ENCODE data around the gene CORO1C.
"Not testable (repeated sequence)": the region's sequence is repeated elsewhere in the genome, so short reads cannot be mapped to it uniquely, and the experiment has no call there.

Gene CORO1C

GRCh38 chr12:108654622-108655021 lies 76.7 kb downstream of the CORO1C start:
- peaks cover 66% of the 10 kb centered on the region for H3K36me3 Mint-ChIP-seq (ENCODE audit: low read depth)
- H3K4me1 Mint-ChIP-seq; H3K4me3 Mint-ChIP-seq; DNase-seq; H3K9me3 Mint-ChIP-seq; H3K27ac Mint-ChIP-seq; H3K27me3 Mint-ChIP-seq (ENCODE audit: low read depth, poor library complexity): not testable (repeated sequence)

GRCh38 chr12:108653922-108654321 lies 77.4 kb downstream of the CORO1C start:
- no peak for TF ChIP-seq CTCF (IDR thresholded peaks at IDR 0.05)
- Mint-ChIP-seq H3K27ac (no peak overlapping the region), H3K4me1 (no peaks in the 10 kb centered on the region), H3K4me3 (no peak overlapping the region), H3K9me3 (peaks cover 3% of the 10 kb centered on the region), H3K36me3 (ENCODE audit: low read depth) (peaks cover 73% of the 10 kb centered on the region), H3K27me3 (ENCODE audit: low read depth, poor library complexity) (no peaks in the 10 kb centered on the region)
- no peak for DNase-seq

GRCh38 chr12:108653082-108653516 lies 78.2 kb downstream of the CORO1C start:
- H3K4me3 Mint-ChIP-seq = no peak overlapping the region
- no peaks in the 10 kb centered on the region for H3K27me3 Mint-ChIP-seq (ENCODE audit: low read depth, poor library complexity)
- DNase-seq = no peak
- TF ChIP-seq CTCF (IDR thresholded peaks at IDR 0.05) = no peak
- no peaks in the 10 kb centered on the region for H3K4me1 Mint-ChIP-seq
- no peak overlapping the region for H3K27ac Mint-ChIP-seq
- peaks cover 71% of the 10 kb centered on the region for H3K36me3 Mint-ChIP-seq (ENCODE audit: low read depth)
- H3K9me3 Mint-ChIP-seq = peaks cover 3% of the 10 kb centered on the region

- H3K27ac Mint-ChIP-seq = no peak overlapping the region
Observed at GRCh38 chr12:108650083-108650482, 81.2 kb downstream of the CORO1C start.

GRCh38 chr12:108649669-108650068 lies 81.6 kb downstream of the CORO1C start:
- Mint-ChIP-seq H3K27ac (no peak overlapping the region), H3K36me3 (ENCODE audit: low read depth) (peaks cover 72% of the 10 kb centered on the region), H3K27me3 (ENCODE audit: low read depth, poor library complexity) (peaks cover 3% of the 10 kb centered on the region), H3K4me3 (no peak overlapping the region), H3K4me1 (no peaks in the 10 kb centered on the region), H3K9me3 (no peaks in the 10 kb centered on the region)
- no peak for DNase-seq
- TF ChIP-seq CTCF (IDR thresholded peaks at IDR 0.05) = no peak

More at GRCh38 chr12:108650083-108650482, 81.2 kb downstream of the CORO1C start:
- no peak for TF ChIP-seq CTCF (IDR thresholded peaks at IDR 0.05)
- no peak overlapping the region for H3K4me3 Mint-ChIP-seq
- no peak for DNase-seq
- H3K36me3 Mint-ChIP-seq (ENCODE audit: low read depth) = peaks cover 72% of the 10 kb centered on the region
- H3K4me1 Mint-ChIP-seq = no peaks in the 10 kb centered on the region
- peaks cover 3% of the 10 kb centered on the region for H3K27me3 Mint-ChIP-seq (ENCODE audit: low read depth, poor library complexity)
- H3K9me3 Mint-ChIP-seq = no peaks in the 10 kb centered on the region

GRCh38 chr12:108649126-108649525 lies 82.2 kb downstream of the CORO1C start:
- Mint-ChIP-seq H3K9me3 (no peaks in the 10 kb centered on the region), H3K36me3 (ENCODE audit: low read depth) (peaks cover 69% of the 10 kb centered on the region), H3K27ac (no peak overlapping the region), H3K4me1 (no peaks in the 10 kb centered on the region), H3K4me3 (no peak overlapping the region), H3K27me3 (ENCODE audit: low read depth, poor library complexity) (peaks cover 3% of the 10 kb centered on the region)
- no peak for TF ChIP-seq CTCF (IDR thresholded peaks at IDR 0.05)
- DNase-seq = no peak

Data from nephron progenitor cell (in vitro differentiated cells).